ENCODE results near the gene NAPA.

DNA sequence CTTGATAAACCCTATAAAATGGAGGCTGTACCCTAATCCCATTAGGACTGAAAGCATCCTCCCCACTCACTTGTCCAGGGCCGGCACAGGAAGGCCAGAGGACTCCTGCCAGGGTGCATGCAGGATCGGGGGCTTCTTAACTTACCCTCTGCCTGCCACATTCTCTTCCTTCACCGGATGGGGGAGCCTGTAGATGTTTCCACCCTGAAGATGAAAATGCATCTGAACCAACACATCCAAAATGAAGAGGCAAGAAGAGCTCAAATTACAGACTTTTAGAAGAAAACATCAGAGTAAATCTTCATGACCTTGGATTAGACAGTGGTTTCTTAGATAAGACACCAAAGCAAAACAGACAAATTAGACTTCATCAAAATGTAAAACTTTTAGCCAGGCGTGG, 25.9 kb upstream of the NAPA start:
- TF ChIP-seq, protein P1, sequence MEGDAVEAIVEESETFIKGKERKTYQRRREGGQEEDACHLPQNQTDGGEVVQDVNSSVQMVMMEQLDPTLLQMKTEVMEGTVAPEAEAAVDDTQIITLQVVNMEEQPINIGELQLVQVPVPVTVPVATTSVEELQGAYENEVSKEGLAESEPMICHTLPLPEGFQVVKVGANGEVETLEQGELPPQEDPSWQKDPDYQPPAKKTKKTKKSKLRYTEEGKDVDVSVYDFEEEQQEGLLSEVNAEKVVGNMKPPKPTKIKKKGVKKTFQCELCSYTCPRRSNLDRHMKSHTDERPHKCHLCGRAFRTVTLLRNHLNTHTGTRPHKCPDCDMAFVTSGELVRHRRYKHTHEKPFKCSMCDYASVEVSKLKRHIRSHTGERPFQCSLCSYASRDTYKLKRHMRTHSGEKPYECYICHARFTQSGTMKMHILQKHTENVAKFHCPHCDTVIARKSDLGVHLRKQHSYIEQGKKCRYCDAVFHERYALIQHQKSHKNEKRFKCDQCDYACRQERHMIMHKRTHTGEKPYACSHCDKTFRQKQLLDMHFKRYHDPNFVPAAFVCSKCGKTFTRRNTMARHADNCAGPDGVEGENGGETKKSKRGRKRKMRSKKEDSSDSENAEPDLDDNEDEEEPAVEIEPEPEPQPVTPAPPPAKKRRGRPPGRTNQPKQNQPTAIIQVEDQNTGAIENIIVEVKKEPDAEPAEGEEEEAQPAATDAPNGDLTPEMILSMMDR (IDR thresholded peaks at IDR 0.05), result no peak
- no peak for TF ChIP-seq POLR2A (IDR thresholded peaks at IDR 0.05)
